Measurements from ENCODE around the gene SLIT1. TPM values are rescaled to one million over a fixed set of nuclear protein-coding genes. Genes with fewer than 3 reads are reported as not detected.

SLIT1 gene
- total RNA-seq, 1 experiment from 2014 or later, result not detected

DNA sequence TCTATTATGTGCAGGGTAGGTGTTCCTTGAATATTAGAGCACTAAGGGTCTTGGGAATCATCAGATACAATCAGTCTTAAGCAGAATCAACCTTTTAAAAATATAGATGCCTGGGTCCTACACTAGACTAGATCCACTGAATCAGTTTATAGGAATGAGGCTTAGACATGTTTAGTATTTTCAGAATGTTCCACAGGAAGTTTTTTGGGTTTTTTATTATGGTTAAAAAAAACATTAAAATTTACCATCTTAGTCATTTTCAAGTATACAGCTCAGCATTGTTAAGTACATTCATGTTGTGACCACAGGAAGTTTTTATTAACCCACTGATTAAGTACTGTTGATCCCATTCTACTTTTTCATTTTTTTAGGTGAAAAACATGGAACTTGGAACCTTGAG lies 217.9 kb downstream of the SLIT1 start:
- Mint-ChIP-seq H3K4me3 (ENCODE audit: unreplicated experiment) (no peak overlapping the region), H3K9me3 (ENCODE audit: unreplicated experiment) (no peaks in the 10 kb centered on the region), H3K27me3 (ENCODE audit: insufficient read depth, unreplicated experiment) (no peaks in the 10 kb centered on the region), H3K36me3 (ENCODE audit: insufficient read depth, unreplicated experiment) (peaks cover 8% of the 10 kb centered on the region), H3K4me1 (ENCODE audit: insufficient read depth, unreplicated experiment) (no peaks in the 10 kb centered on the region), H3K27ac (ENCODE audit: low read depth, unreplicated experiment) (no peak overlapping the region)
- no TSS peak for BruUV-seq (replicated peaks)
- intact Hi-C loops (cut with micrococcal nuclease), result no loop called here
- CTCF ChIA-PET, result interaction anchor here (1.0 kb wide), 1 partner anchor 70 kb away, joined by 4 read pairs; no protein-coding TSS in a partner anchor
- DNase-seq (ENCODE audit: unreplicated experiment), result no peak
- TF ChIP-seq, protein P1, sequence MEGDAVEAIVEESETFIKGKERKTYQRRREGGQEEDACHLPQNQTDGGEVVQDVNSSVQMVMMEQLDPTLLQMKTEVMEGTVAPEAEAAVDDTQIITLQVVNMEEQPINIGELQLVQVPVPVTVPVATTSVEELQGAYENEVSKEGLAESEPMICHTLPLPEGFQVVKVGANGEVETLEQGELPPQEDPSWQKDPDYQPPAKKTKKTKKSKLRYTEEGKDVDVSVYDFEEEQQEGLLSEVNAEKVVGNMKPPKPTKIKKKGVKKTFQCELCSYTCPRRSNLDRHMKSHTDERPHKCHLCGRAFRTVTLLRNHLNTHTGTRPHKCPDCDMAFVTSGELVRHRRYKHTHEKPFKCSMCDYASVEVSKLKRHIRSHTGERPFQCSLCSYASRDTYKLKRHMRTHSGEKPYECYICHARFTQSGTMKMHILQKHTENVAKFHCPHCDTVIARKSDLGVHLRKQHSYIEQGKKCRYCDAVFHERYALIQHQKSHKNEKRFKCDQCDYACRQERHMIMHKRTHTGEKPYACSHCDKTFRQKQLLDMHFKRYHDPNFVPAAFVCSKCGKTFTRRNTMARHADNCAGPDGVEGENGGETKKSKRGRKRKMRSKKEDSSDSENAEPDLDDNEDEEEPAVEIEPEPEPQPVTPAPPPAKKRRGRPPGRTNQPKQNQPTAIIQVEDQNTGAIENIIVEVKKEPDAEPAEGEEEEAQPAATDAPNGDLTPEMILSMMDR (IDR thresholded peaks at IDR 0.05; ENCODE audit: unreplicated experiment), result no peak
- POLR2A ChIA-PET, result interaction anchor here (0.7 kb wide), 1 partner anchor 31 kb away, joined by 3 read pairs; no protein-coding TSS in a partner anchor

DNA sequence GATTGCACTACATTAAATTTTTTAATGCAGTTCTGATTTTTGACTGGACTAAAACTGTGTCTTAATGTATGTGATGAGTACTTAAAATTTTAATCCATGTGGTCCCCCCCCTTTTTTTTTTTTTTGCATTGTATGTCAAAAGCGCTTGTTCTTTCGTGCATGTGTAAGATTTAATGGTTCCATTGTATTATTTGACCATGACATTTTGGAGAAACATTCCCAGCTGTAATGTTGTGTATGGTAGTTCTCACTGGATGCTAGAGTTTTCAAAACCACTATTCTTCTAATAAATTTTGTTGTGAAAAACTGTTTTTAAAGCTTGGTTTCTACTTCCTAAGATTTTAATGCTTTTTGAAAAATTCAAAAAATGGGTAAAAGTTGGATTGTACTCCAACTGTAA lies 221.6 kb downstream of the SLIT1 start:
- ChIA-PET CTCF (no interaction called here), POLR2A (no interaction called here)
- Mint-ChIP-seq H3K9me3 (ENCODE audit: unreplicated experiment) (no peaks in the 10 kb centered on the region), H3K27me3 (ENCODE audit: insufficient read depth, unreplicated experiment) (no peaks in the 10 kb centered on the region), H3K4me3 (ENCODE audit: unreplicated experiment) (no peak overlapping the region), H3K27ac (ENCODE audit: low read depth, unreplicated experiment) (no peak overlapping the region), H3K4me1 (ENCODE audit: insufficient read depth, unreplicated experiment) (no peaks in the 10 kb centered on the region), H3K36me3 (ENCODE audit: insufficient read depth, unreplicated experiment) (peaks cover 2% of the 10 kb centered on the region)
- BruUV-seq (replicated peaks), result no TSS peak
- no peak for DNase-seq (ENCODE audit: unreplicated experiment)
- TF ChIP-seq, protein P1 (IDR thresholded peaks at IDR 0.05; ENCODE audit: unreplicated experiment), result no peak
- intact Hi-C loops (cut with micrococcal nuclease), result no loop called here

DNA sequence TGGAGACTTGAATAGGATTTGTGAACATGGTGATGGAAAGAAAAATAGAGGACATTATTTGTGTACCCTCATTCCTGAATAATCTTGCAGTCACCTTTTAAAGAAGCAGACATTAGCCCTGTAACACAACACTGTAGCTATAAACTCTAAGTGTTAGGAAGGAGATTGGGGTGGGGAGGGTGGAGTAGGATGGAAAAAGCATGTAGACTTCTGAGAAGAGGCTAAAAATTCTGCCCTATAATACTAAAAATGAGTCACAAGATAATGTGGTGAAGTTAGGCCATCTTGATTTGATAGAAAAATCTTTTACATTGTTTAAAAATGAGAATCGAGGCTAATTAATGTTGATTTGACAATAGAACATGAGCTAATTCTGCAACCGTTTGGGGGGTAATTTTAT lies 224.9 kb downstream of the SLIT1 start:
- ChIA-PET CTCF (no interaction called here), POLR2A (interaction anchor here (1.6 kb wide), 1 partner anchor 14 kb away, joined by 5 read pairs; no protein-coding TSS in a partner anchor)
- BruUV-seq (replicated peaks), result no TSS peak
- intact Hi-C loops (cut with micrococcal nuclease), result no loop called here
- DNase-seq (ENCODE audit: unreplicated experiment), result no peak
- Mint-ChIP-seq H3K27me3 (ENCODE audit: insufficient read depth, unreplicated experiment) (no peaks in the 10 kb centered on the region), H3K9me3 (ENCODE audit: unreplicated experiment) (no peaks in the 10 kb centered on the region), H3K4me1 (ENCODE audit: insufficient read depth, unreplicated experiment) (no peaks in the 10 kb centered on the region), H3K36me3 (ENCODE audit: insufficient read depth, unreplicated experiment) (peaks cover 18% of the 10 kb centered on the region), H3K27ac (ENCODE audit: low read depth, unreplicated experiment) (no peak overlapping the region), H3K4me3 (ENCODE audit: unreplicated experiment) (no peak overlapping the region)
- TF ChIP-seq, protein P1 (IDR thresholded peaks at IDR 0.05; ENCODE audit: unreplicated experiment), result no peak

DNA sequence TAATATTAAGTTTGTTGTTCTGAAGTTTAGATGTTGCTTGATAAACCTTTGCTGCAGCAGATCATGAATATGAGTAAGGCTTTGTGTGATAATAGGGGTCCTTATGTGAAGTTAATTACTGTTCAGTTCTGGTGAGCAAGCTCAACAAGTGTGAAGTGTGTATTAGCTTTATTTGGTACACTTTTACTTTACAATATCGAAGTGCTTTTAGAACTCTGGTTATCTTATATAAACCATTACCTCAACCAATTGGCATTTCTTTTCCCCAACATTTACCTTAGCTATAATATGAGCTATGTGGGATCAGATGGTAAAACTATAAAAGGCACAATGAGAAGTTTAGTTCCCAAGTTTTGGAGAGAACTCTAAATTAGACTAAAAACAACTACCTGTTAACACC lies 226.0 kb downstream of the SLIT1 start:
- Mint-ChIP-seq H3K4me1 (ENCODE audit: insufficient read depth, unreplicated experiment) (no peaks in the 10 kb centered on the region), H3K36me3 (ENCODE audit: insufficient read depth, unreplicated experiment) (peaks cover 29% of the 10 kb centered on the region), H3K4me3 (ENCODE audit: unreplicated experiment) (no peak overlapping the region), H3K27ac (ENCODE audit: low read depth, unreplicated experiment) (no peak overlapping the region), H3K27me3 (ENCODE audit: insufficient read depth, unreplicated experiment) (no peaks in the 10 kb centered on the region), H3K9me3 (ENCODE audit: unreplicated experiment) (no peaks in the 10 kb centered on the region)
- BruUV-seq (replicated peaks), result no TSS peak
- ChIA-PET POLR2A (interaction anchor here (1.6 kb wide), 1 partner anchor 16 kb away, joined by 5 read pairs; no protein-coding TSS in a partner anchor), CTCF (interaction anchor here (0.5 to 1.3 kb wide), 3 partner anchors 16 to 509 kb away, joined by 3 to 5 read pairs (median 4); no protein-coding TSS in a partner anchor)
- intact Hi-C loops (cut with micrococcal nuclease), result no loop called here
- DNase-seq (ENCODE audit: unreplicated experiment), result no peak
- TF ChIP-seq, protein P1 (IDR thresholded peaks at IDR 0.05; ENCODE audit: unreplicated experiment), result no peak

Data from MCF 10A (cell line).